Activated T-helper 1 cell treated with Interleukin-2 at 50 U/mL for 16 hours (primary cell): Measurements from ENCODE around the gene CD101.

Source experiments
- DNase-seq: peaks from one replicate; pipeline ENCODE4 v3.0.0-alpha.2; 2020; ENCODE audit warnings: low read depth

The CD101 gene

GRCh38 chr1:117017062-117017461, 15.5 kb downstream of the CD101 start:
- no peak for DNase-seq

- no peak for DNase-seq
These were observed 16.1 kb downstream of the CD101 start for GRCh38 chr1:117017648-117018047.

GRCh38 chr1:117020526-117021156, 19.1 kb downstream of the CD101 start:
- no peak for DNase-seq

- DNase-seq: no peak
These were observed 20.6 kb downstream of the CD101 start for GRCh38 chr1:117022114-117022513.

- no peak for DNase-seq
These were observed 24.0 kb downstream of the CD101 start for GRCh38 chr1:117025568-117025967.

- no peak for DNase-seq
These were observed 24.8 kb downstream of the CD101 start for GRCh38 chr1:117026361-117026760.

GRCh38 chr1:117029685-117030084, 28.1 kb downstream of the CD101 start:
- DNase-seq: no peak

- no peak for DNase-seq
These were observed 28.8 kb downstream of the CD101 start for GRCh38 chr1:117030271-117030877.

GRCh38 chr1:117032266-117032665, 30.7 kb downstream of the CD101 start:
- no peak for DNase-seq

GRCh38 chr1:117032681-117033539, 31.4 kb downstream of the CD101 start:
- no peak for DNase-seq

- DNase-seq: no peak
These were observed 32.2 kb downstream of the CD101 start for GRCh38 chr1:117033772-117034171.

- no peak for DNase-seq
These were observed 33.3 kb downstream of the CD101 start for GRCh38 chr1:117034791-117035290.

GRCh38 chr1:117036018-117036461, 34.5 kb downstream of the CD101 start:
- DNase-seq: no peak

- no peak for DNase-seq
These were observed 36.2 kb downstream of the CD101 start for GRCh38 chr1:117037802-117038201.

- no peak for DNase-seq
These were observed 36.7 kb downstream of the CD101 start for GRCh38 chr1:117038236-117038635.

GRCh38 chr1:117044217-117044616, 42.7 kb downstream of the CD101 start:
- DNase-seq: no peak

GRCh38 chr1:117045644-117046043, 44.1 kb downstream of the CD101 start:
- no peak for DNase-seq

GRCh38 chr1:117046781-117047180, 45.2 kb downstream of the CD101 start:
- no peak for DNase-seq

- DNase-seq: no peak
These were observed 45.7 kb downstream of the CD101 start for GRCh38 chr1:117047271-117047670.

- no peak for DNase-seq
These were observed 48.3 kb downstream of the CD101 start for GRCh38 chr1:117049857-117050256.

- no peak for DNase-seq
These were observed 49.9 kb downstream of the CD101 start for GRCh38 chr1:117051224-117052064.

- no peak for DNase-seq
These were observed 52.5 kb downstream of the CD101 start for GRCh38 chr1:117054068-117054467.
